HUES6 (cell line): ENCODE measurements around the gene NRGN.

ENCODE experiments used
- H3K27ac ChIP-seq: 2 replicates; pipeline ENCODE4 v1.7.0; 2013; ENCODE audit warnings: low read depth, mild to moderate bottlenecking, low read length, inconsistent platforms
- H3K27me3 ChIP-seq: 2 replicates; pipeline ENCODE4 v1.6.1; 2013; ENCODE audit warnings: low read length; ENCODE audit not compliant: control insufficient read depth, insufficient read depth
- H3K36me3 ChIP-seq: 2 replicates; pipeline ENCODE4 v1.6.1; 2013; ENCODE audit warnings: low read length; ENCODE audit not compliant: control insufficient read depth, insufficient read depth
- H3K4me1 ChIP-seq: 2 replicates; pipeline ENCODE4 v1.6.1; 2013; ENCODE audit warnings: low read length; ENCODE audit not compliant: control insufficient read depth, insufficient read depth
- H3K4me3 ChIP-seq: 2 replicates; pipeline ENCODE4 v1.5.1; 2013; ENCODE audit warnings: low read depth, low read length
- H3K9ac ChIP-seq: one replicate; pipeline ENCODE4 v1.6.1; 2013; ENCODE audit warnings: mild to moderate bottlenecking, low read length
- H3K9me3 ChIP-seq: 2 replicates; pipeline ENCODE4 v1.6.1; 2013; ENCODE audit warnings: low read depth, low read length; ENCODE audit not compliant: control insufficient read depth, insufficient read depth

Gene NRGN

GRCh38 chr11:124722176-124722575 lies 17.6 kb upstream of the NRGN start:
- Histone ChIP-seq H3K9ac (no peak overlapping the region), H3K36me3 (no peaks in the 10 kb centered on the region), H3K27me3 (peaks cover 95% of the 10 kb centered on the region), H3K4me1 (peaks cover 37% of the 10 kb centered on the region), H3K27ac (no peak overlapping the region), H3K9me3 (no peaks in the 10 kb centered on the region), H3K4me3 (no peak overlapping the region)

DNA sequence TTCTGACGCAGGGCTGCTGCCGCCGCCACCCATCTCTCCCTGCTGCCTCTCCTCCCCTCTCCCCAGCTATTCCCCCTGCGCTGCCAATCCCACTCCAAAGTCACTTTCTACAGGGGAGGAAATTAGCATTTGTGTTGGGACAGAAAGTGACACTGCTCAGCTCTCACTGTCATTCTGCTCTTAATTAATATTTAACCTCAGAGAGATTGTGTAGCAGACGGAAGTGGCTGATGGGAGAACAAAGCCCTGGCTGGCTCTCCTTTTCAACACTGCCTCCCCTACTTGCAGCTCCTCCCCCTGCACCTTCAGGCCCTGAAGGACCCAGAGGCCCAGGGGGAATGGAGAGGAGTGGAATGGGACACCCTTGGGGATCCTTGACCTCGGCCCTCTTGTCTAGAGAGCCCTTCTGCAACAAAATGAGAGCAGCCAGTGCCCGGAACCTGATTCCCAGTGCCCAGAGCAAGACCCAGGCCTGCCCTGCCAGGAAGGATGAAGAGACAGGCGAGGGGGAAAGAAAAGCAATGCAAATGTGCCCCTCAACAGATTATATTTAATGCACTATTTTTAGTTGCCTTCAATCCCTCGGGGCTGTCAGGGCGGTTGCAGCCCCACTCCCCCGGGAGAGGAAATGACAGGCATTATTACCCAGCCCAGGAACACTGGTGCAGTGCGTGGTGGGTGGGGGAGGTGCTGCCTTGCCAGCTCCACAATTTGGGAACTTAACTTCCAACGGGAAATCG lies 14.6 kb upstream of the NRGN start:
- no peak overlapping the region for H3K9ac ChIP-seq
- H3K36me3 ChIP-seq, result no peaks in the 10 kb centered on the region
- no peak overlapping the region for H3K27ac ChIP-seq
- H3K27me3 ChIP-seq, result peaks cover 69% of the 10 kb centered on the region
- H3K4me1 ChIP-seq, result peaks cover 24% of the 10 kb centered on the region
- H3K4me3 ChIP-seq, result peak overlapping the region; percentile 19; the same call in 1 of the 2 replicates
- no peaks in the 10 kb centered on the region for H3K9me3 ChIP-seq

- H3K27ac ChIP-seq, result no peak overlapping the region
- H3K4me1 ChIP-seq, result peaks cover 24% of the 10 kb centered on the region
- no peaks in the 10 kb centered on the region for H3K36me3 ChIP-seq
- no peaks in the 10 kb centered on the region for H3K9me3 ChIP-seq
- H3K9ac ChIP-seq, result no peak overlapping the region
- peak overlapping the region; percentile 19; the same call in 1 of the 2 replicates for H3K4me3 ChIP-seq
- H3K27me3 ChIP-seq, result peaks cover 66% of the 10 kb centered on the region
Observed at GRCh38 chr11:124725719-124726105, 14.0 kb upstream of the NRGN start.

- no peak overlapping the region for H3K9ac ChIP-seq
Observed at GRCh38 chr11:124727474-124727873, 12.3 kb upstream of the NRGN start.

GRCh38 chr11:124728134-124728533 lies 11.6 kb upstream of the NRGN start:
- peaks cover 24% of the 10 kb centered on the region for H3K4me1 ChIP-seq

More at GRCh38 chr11:124727474-124727873, 12.3 kb upstream of the NRGN start:
- H3K36me3 ChIP-seq, result no peaks in the 10 kb centered on the region
- H3K4me1 ChIP-seq, result peaks cover 24% of the 10 kb centered on the region
- no peak overlapping the region for H3K27ac ChIP-seq
- no peak overlapping the region for H3K4me3 ChIP-seq
- H3K27me3 ChIP-seq, result peaks cover 56% of the 10 kb centered on the region
- H3K9me3 ChIP-seq, result no peaks in the 10 kb centered on the region

DNA sequence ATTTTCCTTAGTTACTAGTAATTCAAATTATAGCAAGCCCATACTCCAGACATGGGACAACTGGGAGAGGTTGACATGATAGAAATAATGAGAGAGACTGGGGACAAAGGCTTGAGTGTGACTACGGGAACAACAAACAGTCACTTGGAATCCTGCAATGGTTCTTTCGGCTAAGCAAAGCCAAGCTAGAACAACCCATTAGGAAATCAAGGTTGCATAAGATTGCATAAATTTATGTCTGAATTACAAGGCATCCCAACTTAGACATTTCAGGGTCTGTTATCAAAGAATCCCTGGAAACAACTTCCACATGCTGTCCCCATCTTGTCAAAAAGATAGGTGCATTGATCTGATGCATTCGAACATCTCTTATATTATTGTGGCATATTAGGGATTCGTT lies 10.2 kb upstream of the NRGN start:
- no peak overlapping the region for H3K27ac ChIP-seq
- H3K4me1 ChIP-seq, result peaks cover 21% of the 10 kb centered on the region
- H3K9ac ChIP-seq, result no peak overlapping the region
- peaks cover 47% of the 10 kb centered on the region for H3K27me3 ChIP-seq
- H3K4me3 ChIP-seq, result no peak overlapping the region
- H3K36me3 ChIP-seq, result no peaks in the 10 kb centered on the region
- no peaks in the 10 kb centered on the region for H3K9me3 ChIP-seq

More at GRCh38 chr11:124728134-124728533, 11.6 kb upstream of the NRGN start:
- no peaks in the 10 kb centered on the region for H3K36me3 ChIP-seq
- H3K9me3 ChIP-seq, result no peaks in the 10 kb centered on the region
- no peak overlapping the region for H3K4me3 ChIP-seq
- peaks cover 52% of the 10 kb centered on the region for H3K27me3 ChIP-seq
- H3K9ac ChIP-seq, result no peak overlapping the region
- H3K27ac ChIP-seq, result no peak overlapping the region

GRCh38 chr11:124732230-124732629 lies 7.5 kb upstream of the NRGN start:
- Histone ChIP-seq H3K27me3 (peaks cover 52% of the 10 kb centered on the region), H3K9ac (no peak overlapping the region), H3K4me1 (peaks cover 4% of the 10 kb centered on the region; the same call in 1 of the 2 replicates), H3K27ac (no peak overlapping the region), H3K4me3 (no peak overlapping the region), H3K36me3 (no peaks in the 10 kb centered on the region), H3K9me3 (no peaks in the 10 kb centered on the region)

GRCh38 chr11:124736736-124737135 lies 3.0 kb upstream of the NRGN start:
- Histone ChIP-seq H3K9ac (no peak overlapping the region), H3K4me1 (peaks cover 11% of the 10 kb centered on the region; the same call in 1 of the 2 replicates)

GRCh38 chr11:124737638-124738305 lies 2.0 kb upstream of the NRGN start:
- H3K4me3 ChIP-seq, result no peak overlapping the region
- no peaks in the 10 kb centered on the region for H3K36me3 ChIP-seq
- no peak overlapping the region for H3K9ac ChIP-seq
- H3K27me3 ChIP-seq, result peaks cover 88% of the 10 kb centered on the region
- no peaks in the 10 kb centered on the region for H3K9me3 ChIP-seq
- H3K27ac ChIP-seq, result no peak overlapping the region
- peaks cover 11% of the 10 kb centered on the region; the same call in 1 of the 2 replicates for H3K4me1 ChIP-seq

More at GRCh38 chr11:124736736-124737135, 3.0 kb upstream of the NRGN start:
- Histone ChIP-seq H3K9me3 (no peaks in the 10 kb centered on the region), H3K36me3 (no peaks in the 10 kb centered on the region), H3K27me3 (peaks cover 87% of the 10 kb centered on the region), H3K4me3 (no peak overlapping the region), H3K27ac (no peak overlapping the region)

GRCh38 chr11:124738713-124739478 lies 846 bp upstream of the NRGN start:
- H3K9ac ChIP-seq, result peak overlapping the region; percentile 21

More at GRCh38 chr11:124738713-124739478, 846 bp upstream of the NRGN start:
- H3K9me3 ChIP-seq, result no peaks in the 10 kb centered on the region
- H3K4me3 ChIP-seq, result peak overlapping the region; percentile 64
- peaks cover 97% of the 10 kb centered on the region for H3K27me3 ChIP-seq
- H3K36me3 ChIP-seq, result no peaks in the 10 kb centered on the region
- no peak overlapping the region for H3K27ac ChIP-seq
- peaks cover 11% of the 10 kb centered on the region; the same call in 1 of the 2 replicates for H3K4me1 ChIP-seq
